ACC112 (cell line): ENCODE data around the gene CTSW.

ENCODE experiments used
- H2AFZ ChIP-seq: fragments of 200-600 bp; sonication (generic); one replicate; pipeline ENCODE4 v1.6.0; 2017; ENCODE audit warnings: antibody characterized with exemption, low read length; ENCODE audit not compliant: unreplicated experiment
- H3K27ac ChIP-seq: fragments of 200-600 bp; sonication (generic); 2 replicates; pipeline ENCODE4 v1.5.1; 2014; ENCODE audit warnings: low read depth, mild to moderate bottlenecking, antibody characterized with exemption, low read length, moderate library complexity
- H3K27me3 ChIP-seq: fragments of 200-600 bp; sonication (generic); 2 replicates; pipeline ENCODE4 v1.6.1; 2014; ENCODE audit warnings: mild to moderate bottlenecking, antibody characterized with exemption, low read length, moderate library complexity, mixed read lengths; ENCODE audit not compliant: insufficient read depth
- H3K36me3 ChIP-seq: fragments of 200-600 bp; sonication (generic); 2 replicates; pipeline ENCODE4 v1.6.1; 2016; ENCODE audit warnings: mild to moderate bottlenecking, antibody characterized with exemption, low read length, moderate library complexity, mixed read lengths; ENCODE audit not compliant: insufficient read depth
- H3K4me1 ChIP-seq: fragments of 200-600 bp; sonication (generic); one replicate; pipeline ENCODE4 v1.6.1; 2016; ENCODE audit warnings: low read length, mixed read lengths; ENCODE audit not compliant: insufficient read depth, unreplicated experiment, control insufficient read depth
- H3K4me3 ChIP-seq: fragments of 200-600 bp; sonication (generic); 2 replicates; pipeline ENCODE4 v1.5.1; 2014; ENCODE audit warnings: mild to moderate bottlenecking, low read depth, low read length
- H3K79me2 ChIP-seq: fragments of 200-600 bp; sonication (generic); one replicate; pipeline ENCODE4 v1.6.0; 2016; ENCODE audit warnings: low read length; ENCODE audit not compliant: control insufficient read depth, unreplicated experiment, insufficient read depth

Gene CTSW

DNA sequence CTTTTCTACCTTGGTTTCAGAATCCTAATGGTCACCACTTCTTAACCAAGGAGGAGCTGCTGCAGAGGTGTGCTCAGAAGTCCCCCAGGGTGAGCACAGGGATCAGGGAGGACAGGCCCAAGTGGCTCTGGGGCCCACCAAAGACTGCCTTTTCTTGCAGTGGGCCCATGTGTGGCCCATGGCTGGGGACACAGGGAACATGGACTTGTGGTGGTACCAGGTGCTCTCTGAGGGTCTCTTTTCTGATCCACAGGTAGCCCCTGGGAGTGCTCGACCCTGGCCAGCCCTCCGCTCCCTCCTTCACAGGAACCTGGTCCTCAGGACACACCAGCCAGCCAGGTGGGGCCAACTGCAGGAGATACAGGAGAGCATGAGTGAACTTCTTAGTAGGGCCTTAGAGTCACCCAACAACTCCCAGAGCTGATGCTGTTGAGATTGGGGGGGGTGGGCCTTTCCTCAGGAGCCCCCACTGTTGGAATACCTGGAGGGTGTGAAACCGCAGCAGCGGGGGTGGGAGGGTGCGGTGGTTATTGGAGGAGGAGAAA, 17.4 kb upstream of the CTSW start:
- Histone ChIP-seq H3K27ac (no peak overlapping the region), H3K4me1 (peaks cover 19% of the 10 kb centered on the region), H3K36me3 (peaks cover 15% of the 10 kb centered on the region; the same call in 1 of the 2 replicates), H2AFZ (no peak overlapping the region), H3K79me2 (peaks cover 28% of the 10 kb centered on the region), H3K27me3 (no peaks in the 10 kb centered on the region), H3K4me3 (peak overlapping the region; percentile 99)

DNA sequence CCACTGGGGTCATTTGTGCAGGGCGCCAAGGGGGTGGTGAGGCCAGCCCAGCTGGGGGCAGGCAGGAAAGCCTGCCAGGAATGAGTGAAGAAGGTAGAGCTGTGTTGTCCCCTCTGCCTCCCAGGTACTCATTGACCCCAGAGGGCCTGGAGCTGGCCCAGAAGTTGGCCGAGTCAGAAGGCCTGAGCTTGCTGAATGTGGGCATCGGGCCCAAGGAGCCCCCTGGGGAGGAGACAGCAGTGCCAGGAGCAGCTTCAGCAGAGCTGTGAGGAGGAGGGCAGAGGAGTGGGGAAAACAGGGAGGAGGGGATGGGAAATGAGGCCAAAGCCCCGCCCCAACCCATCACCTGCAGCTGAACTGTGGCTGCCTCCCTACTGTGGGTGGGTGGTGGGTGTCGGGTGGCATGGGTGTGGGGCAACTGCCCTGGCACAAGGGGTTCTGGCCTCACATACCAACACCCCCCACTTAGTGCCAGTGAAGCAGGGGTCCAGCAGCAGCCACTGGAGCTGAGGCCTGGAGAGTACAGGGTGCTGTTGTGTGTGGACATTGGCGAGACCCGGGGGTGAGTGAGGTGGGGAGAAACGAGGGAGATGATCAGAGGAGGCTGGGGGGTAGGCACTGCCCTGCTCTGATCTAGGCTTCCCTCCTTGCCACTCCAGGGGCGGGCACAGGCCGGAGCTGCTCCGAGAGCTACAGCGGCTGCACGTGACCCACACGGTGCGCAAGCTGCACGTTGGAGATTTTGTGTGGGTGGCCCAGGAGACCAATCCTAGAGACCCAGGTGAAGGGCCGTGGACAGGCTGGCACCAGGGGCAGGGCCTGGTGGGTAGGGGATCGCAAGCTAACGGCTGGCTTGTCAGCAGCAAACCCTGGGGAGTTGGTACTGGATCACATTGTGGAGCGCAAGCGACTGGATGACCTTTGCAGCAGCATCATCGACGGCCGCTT, 16.4 kb upstream of the CTSW start:
- Histone ChIP-seq H3K79me2 (peaks cover 21% of the 10 kb centered on the region), H3K36me3 (peaks cover 25% of the 10 kb centered on the region; the same call in 1 of the 2 replicates), H3K27me3 (no peaks in the 10 kb centered on the region), H2AFZ (no peak overlapping the region), H3K4me1 (peaks cover 19% of the 10 kb centered on the region), H3K27ac (no peak overlapping the region), H3K4me3 (no peak overlapping the region)

GRCh38 chr11:65863889-65864705, 15.5 kb upstream of the CTSW start:
- Histone ChIP-seq H3K4me1 (peaks cover 23% of the 10 kb centered on the region), H2AFZ (no peak overlapping the region), H3K79me2 (peaks cover 21% of the 10 kb centered on the region), H3K4me3 (no peak overlapping the region), H3K36me3 (peaks cover 26% of the 10 kb centered on the region; the same call in 1 of the 2 replicates), H3K27ac (no peak overlapping the region), H3K27me3 (no peaks in the 10 kb centered on the region)

- Histone ChIP-seq H3K79me2 (peaks cover 21% of the 10 kb centered on the region), H3K4me3 (no peak overlapping the region), H2AFZ (no peak overlapping the region), H3K27me3 (no peaks in the 10 kb centered on the region), H3K4me1 (peaks cover 20% of the 10 kb centered on the region), H3K36me3 (peaks cover 26% of the 10 kb centered on the region; the same call in 1 of the 2 replicates), H3K27ac (no peak overlapping the region)
These were observed 14.7 kb upstream of the CTSW start for GRCh38 chr11:65864706-65865471.

GRCh38 chr11:65865550-65866172, 14.0 kb upstream of the CTSW start:
- Histone ChIP-seq H3K27ac (no peak overlapping the region), H2AFZ (no peak overlapping the region), H3K4me1 (peaks cover 26% of the 10 kb centered on the region), H3K4me3 (no peak overlapping the region), H3K79me2 (peaks cover 22% of the 10 kb centered on the region), H3K36me3 (peaks cover 26% of the 10 kb centered on the region; the same call in 1 of the 2 replicates), H3K27me3 (no peaks in the 10 kb centered on the region)

DNA sequence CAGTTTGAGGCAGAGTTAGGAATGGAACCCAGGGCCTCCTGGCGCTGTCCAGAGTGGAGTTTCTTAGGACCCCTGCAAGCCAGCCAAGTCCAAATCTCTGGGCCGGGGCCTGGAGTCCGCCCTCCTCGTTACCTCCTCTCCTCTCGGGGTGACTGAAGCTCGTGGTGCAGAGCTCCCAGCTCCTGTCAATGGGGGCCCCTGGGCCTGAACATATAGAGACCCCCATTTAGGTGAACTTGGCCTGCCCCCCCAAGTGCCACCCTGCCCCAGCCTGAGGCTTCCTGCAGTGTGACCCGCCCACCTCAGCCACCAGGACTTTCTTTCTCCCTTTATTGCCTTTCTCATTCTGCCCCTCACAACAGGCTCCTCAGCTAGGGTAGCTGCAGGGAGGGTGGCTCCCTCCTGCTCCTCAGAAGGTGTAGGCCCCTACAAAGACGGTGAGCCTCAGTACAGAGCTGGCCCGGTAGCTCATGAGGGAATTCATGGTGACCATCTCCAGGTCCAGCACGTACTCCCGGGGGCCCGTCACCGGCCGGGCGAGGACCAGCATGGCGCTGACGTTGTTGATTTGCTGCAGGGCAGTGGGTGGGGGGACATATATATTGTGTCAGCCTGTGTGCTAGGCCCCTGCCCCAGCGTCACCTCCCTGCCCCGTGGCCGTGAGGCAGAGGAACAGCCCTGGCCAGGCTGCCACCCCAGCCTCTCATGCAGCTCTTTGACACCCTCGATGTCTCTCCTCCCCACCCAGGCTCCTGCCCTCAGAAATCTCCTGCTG, 12.9 kb upstream of the CTSW start:
- Histone ChIP-seq H3K4me1 (peaks cover 33% of the 10 kb centered on the region), H3K36me3 (peaks cover 26% of the 10 kb centered on the region; the same call in 1 of the 2 replicates), H3K4me3 (no peak overlapping the region), H3K27me3 (no peaks in the 10 kb centered on the region), H2AFZ (no peak overlapping the region), H3K79me2 (peaks cover 26% of the 10 kb centered on the region), H3K27ac (no peak overlapping the region)

- Histone ChIP-seq H3K4me1 (peaks cover 28% of the 10 kb centered on the region), H3K4me3 (no peak overlapping the region), H3K79me2 (peaks cover 26% of the 10 kb centered on the region), H3K27ac (no peak overlapping the region), H3K36me3 (peaks cover 26% of the 10 kb centered on the region; the same call in 1 of the 2 replicates), H3K27me3 (no peaks in the 10 kb centered on the region), H2AFZ (no peak overlapping the region)
These were observed 12.2 kb upstream of the CTSW start for GRCh38 chr11:65867284-65868071.

DNA sequence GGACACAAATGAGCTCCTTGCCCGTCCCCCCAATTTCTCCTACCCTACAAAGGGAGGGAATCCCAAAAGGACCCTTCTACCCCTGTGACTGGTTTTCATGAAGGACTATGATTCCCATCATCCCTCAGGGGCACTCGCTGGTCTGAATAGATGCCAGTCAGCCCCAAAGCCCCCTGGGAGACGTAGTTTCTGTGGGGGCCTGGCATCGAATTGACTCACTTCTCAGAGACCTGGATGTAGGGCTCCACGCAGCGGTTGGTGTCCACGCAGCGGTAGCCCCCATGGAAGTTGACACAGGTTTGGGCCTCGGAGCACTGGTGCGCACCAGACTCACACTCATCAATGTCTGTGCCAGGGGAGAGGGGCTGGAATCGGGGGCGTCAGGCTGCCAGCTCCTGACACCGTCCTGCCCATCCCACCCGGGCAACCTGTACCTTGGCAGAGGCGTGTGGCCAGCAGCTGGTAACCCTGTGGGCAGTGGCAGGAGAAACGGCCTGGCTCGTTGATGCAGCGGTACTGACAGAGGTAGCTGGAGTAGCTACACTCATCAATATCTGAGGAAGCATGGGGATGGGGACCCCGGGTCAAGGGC, 11.5 kb upstream of the CTSW start:
- H2AFZ ChIP-seq = no peak overlapping the region
- no peak overlapping the region for H3K4me3 ChIP-seq
- H3K27me3 ChIP-seq = no peaks in the 10 kb centered on the region
- H3K4me1 ChIP-seq = peaks cover 25% of the 10 kb centered on the region
- peaks cover 26% of the 10 kb centered on the region; the same call in 1 of the 2 replicates for H3K36me3 ChIP-seq
- H3K79me2 ChIP-seq = peaks cover 20% of the 10 kb centered on the region
- H3K27ac ChIP-seq = no peak overlapping the region
